ENCODE results near the gene GIGYF2.

GIGYF2 gene

GRCh38 chr2:232869138-232870017, 172.2 kb downstream of the GIGYF2 start:
- no peak for DNase-seq (ENCODE audit: low read depth)

- DNase-seq (ENCODE audit: low read depth) = no peak
Observed at GRCh38 chr2:232870018-232870765, 173.1 kb downstream of the GIGYF2 start, which contains the start of gene SNORC. TSS of gene SNORC (plus strand) at chr2:232870264. CDS start at chr2:232870342, 78 bp downstream.

DNA sequence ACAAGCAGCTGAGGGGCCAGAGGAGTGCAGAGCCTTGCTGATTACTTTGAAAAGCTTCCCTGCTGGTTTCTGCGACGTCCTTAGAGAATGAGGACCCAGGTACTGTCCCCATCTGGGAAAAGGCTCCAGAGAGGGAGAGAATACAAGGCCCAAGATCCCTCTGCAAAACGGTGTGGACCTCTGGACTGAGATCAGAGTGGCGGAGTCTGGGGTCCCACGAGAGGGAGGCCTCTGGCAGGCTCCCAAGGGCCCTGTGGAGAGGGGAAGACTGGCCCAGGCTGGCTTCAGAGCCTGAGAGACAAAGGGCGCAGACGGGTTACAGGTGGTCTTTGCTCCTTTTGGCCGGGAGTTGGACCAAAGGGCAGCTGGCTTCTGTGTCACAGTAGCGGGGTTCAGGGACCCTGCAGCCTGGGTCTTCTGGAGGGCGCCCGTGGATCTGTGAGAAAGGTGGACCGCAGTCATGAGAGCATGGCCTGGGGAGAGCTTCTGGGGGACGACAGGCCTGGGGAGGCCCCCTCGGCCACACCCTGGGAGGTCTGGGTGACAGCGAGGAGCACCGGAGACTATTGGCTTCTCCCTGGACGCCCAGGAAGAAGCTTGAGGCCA, 173.7 kb downstream of the GIGYF2 start:
- no peak for DNase-seq (ENCODE audit: low read depth)

- no peak for DNase-seq (ENCODE audit: low read depth)
Observed at GRCh38 chr2:232871418-232871834, 174.3 kb downstream of the GIGYF2 start.

DNA sequence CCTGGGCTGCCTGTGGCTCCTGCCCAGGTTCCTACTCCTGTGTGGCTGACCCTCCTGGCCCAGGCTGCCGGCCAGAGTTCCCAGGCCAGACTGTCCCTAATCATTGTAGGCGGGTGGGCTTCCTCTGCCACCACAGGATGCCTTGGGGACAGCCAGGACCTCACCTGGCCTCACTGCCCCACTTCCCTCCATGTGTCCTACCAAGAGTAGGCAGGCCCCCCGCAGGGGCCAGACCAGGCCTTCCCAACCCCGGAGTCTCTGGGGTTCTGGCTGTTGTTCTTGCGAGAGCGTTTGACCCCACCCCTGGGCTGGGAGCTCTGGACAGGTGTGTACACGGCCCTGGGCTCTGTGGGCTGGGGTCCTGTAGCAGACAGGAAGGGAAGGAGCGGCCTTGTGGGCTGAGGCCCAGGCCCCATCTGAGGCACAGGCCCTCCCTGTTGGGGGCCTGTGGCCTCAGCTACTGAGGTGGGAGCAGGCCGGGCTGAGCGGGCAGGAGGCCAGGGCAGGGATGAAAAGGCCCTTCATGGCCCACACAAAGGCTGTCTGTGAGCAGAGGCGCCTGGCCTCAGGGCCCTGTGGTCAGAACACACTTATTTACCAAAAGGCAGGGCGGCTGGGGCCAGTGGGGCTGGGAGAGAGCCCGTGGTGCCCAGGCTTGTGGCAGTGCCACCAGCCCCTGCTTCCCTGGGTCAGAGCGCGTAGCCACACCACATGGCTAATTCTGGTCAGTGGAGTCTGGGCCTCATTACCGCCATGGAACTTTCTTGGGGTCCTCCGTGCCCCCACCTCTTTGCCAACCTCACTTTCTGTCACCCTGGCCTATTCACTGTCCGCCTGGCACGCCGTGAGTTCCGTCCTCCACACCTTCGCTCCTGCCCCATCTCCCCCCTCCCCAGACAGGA, 175.0 kb downstream of the GIGYF2 start:
- no peak for DNase-seq (ENCODE audit: low read depth)

DNA sequence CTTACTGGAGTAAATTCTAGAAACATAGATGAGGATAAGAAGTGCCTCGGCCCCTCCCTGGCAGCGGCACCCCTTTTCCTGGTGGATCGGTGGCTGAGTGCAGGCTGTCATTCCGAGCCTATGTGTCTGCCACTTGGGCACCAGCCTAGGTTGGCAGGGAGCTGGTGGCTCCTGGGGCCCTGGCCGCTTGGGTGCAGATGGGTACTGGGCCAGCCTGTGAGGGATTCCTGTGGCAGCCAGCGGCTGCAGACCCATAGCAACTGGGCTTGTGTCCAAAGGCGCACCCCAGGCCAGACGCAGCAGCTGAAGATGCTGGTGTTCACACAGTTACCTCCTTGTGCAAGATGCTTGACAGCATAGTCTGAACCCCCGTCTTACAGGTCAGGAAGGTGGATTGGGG, 175.7 kb downstream of the GIGYF2 start:
- no peak for DNase-seq (ENCODE audit: low read depth)

- no peak for DNase-seq (ENCODE audit: low read depth)
Observed at GRCh38 chr2:232873292-232873908, 176.3 kb downstream of the GIGYF2 start.

- DNase-seq (ENCODE audit: low read depth) = no peak
Observed at GRCh38 chr2:232873909-232874641, 176.9 kb downstream of the GIGYF2 start.

- no peak for DNase-seq (ENCODE audit: low read depth)
Observed at GRCh38 chr2:232874677-232875223, 177.6 kb downstream of the GIGYF2 start.

GRCh38 chr2:232875256-232876121, 178.4 kb downstream of the GIGYF2 start:
- no peak for DNase-seq (ENCODE audit: low read depth)

DNA sequence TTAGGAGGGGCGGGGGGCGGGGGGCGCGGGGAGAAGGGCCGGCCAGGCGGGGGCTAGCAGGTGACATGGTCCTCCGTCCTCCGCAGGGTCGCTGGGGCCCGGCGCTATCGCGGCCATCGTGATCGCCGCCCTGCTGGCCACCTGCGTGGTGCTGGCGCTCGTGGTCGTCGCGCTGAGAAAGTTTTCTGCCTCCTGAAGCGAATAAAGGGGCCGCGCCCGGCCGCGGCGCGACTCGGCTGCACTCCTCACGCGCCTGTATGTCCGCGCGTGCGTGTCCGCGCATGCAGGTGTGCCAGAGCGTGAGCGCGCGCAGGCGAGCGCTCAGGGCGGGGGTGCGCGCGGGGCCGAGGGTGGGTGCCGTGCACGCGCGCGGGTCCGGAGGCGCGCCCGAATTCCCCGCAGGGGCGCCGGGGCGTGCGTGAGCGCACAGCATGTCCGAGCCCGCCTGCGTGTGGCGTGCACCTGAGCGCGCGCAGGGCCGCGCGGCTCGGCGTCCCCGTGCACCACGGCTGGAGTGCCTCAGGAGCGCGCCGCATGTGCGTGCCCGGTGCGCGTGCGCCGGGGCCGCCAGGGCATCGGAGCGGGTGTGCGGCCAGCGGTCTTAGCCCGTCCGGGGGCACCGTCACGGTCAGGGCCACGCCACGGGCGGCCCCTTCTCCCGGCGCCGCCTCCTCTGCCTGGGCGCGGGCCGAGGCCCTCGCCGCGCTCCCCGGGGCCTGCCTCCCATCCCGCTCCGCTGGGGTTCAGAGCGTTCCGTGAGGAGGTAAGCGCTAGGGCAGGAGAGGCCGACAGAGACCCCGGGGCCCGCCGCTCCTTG, 179.2 kb downstream of the GIGYF2 start:
- peak; percentile 13 for DNase-seq (ENCODE audit: low read depth)

DNA sequence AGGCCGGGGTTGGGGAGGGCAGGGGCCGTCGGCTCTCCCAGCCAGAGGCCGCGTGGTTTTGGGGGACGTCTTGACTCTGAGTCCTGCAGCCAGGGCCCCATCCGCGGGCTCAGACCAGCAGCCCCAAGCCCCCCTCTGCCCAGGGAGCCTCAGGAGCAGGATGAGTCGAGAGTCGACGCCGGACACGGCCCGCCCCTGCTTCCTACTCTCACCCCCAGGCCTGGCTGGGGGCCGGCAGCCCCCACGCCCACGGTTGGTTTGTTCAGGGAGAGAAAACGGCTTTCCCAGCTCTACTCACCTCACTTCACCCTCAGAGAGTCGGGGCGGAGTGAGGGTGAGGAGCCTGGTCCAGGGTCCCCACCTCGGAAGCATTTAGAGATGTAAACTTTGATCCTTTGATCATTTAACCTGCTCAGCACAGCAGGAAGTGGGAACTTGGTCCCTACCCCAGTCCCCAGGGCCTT, 179.9 kb downstream of the GIGYF2 start:
- no peak for DNase-seq (ENCODE audit: low read depth)

DNA sequence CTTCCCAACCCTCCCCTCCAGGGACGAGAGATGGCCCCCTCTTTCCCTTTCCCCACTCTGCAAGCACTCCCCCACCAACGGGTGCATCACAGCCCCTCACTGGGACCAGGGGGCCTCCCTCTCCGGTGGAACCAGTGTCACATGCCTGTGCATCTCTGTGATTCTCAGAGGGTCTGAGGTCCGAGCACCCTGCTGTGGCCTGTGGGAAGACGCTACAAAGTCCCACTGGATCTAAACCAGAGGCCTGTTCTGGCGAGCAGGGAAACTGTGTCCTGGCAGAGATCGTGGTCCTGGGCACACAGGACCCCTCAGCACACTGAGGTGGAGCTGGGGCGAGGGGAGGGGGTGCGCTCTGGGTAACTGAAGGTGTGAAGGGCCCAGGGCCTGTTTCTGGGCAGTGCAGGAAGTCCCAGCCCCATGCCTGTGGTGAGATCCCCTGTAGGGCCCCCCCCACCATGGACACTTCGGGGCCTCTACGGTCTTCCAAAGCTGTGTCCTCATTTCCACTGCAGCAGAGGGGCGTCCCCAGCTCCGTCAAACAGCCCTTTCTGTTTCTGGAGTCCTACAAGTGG, 180.9 kb downstream of the GIGYF2 start:
- no peak for DNase-seq (ENCODE audit: low read depth)

- no peak for DNase-seq (ENCODE audit: low read depth)
Observed at GRCh38 chr2:232878855-232879617, 181.9 kb downstream of the GIGYF2 start.

- DNase-seq (ENCODE audit: low read depth) = no peak
Observed at GRCh38 chr2:232879618-232880494, 182.7 kb downstream of the GIGYF2 start.

DNA sequence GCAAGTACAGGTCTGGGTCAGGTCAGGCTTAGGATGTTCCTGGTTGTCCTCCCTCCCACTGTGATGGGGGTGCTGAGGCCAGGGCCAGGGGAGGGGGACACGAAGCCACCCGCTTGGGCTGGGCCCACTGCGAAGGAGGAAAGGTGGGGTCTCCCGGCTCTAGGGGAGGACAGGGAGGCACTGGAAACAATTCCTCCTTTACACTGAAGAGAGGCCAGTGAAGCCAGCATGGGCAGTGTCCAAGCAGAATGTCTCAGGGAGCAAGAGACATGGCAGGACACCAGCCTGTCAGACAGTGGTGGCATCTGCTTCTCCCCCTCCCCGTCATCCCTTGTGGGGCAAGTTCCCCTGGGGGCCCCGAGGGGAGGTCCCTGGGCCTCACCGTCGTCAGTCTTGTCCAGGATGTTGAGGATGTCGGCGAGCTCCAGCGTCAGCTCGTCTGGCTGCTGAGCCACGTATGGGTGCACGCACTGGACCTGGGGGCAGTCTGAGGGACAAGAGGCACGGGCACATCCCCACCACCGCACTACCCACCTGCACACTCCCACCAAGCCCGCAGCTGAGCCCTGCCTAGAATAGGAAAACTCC, 183.7 kb downstream of the GIGYF2 start:
- no peak for DNase-seq (ENCODE audit: low read depth)
